NCI-H1105 treated with DMSO at 0.1 percent for 48 hours (cell line): ENCODE results near the gene ZNF135.

ENCODE experiments used
- DNase-seq: peaks from one replicate; lab custom pipeline; 2025; lab: John Stamatoyannopoulos, UW

Gene ZNF135

DNA sequence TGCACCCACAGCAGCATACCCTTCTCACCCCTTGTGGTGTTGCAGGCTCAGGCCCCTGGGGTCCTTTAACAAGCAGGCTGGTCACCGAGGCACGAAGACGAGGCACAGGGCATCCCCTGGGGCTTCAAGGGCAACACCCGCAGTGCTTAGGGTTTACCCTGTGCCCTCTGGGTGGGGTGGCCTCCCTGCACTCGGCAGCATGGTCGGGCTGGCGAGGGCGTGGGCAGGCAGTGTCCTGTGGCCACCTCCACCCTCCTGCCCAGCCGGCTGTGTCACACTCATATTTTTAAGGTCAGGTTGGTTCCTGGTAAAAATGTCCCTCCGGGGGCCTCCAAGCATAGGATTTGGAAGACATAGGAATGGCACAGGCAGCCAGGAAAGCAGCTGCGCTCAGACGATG, 11.4 kb upstream of the ZNF135 start:
- DNase-seq: no peak

DNA sequence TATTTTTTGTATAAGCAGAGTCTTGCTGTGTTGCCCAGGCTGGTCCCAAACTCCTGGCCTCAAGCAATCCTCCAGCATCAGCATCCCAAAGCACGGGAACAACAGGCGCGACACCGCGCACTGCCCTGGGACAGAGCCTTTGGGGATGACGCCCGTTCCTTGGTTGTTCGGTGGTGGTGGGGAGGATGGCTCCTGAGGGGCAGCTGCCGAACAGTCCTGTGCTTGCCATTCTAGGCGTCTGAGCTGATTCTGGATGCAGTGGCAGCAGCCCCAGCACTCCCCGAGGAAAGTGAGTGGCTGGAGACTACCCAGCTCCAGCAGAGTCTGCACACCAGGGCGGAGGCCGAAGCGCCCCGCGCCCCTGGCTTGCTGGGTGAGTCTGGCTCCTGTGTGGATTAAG, 6.8 kb upstream of the ZNF135 start:
- no peak for DNase-seq

DNA sequence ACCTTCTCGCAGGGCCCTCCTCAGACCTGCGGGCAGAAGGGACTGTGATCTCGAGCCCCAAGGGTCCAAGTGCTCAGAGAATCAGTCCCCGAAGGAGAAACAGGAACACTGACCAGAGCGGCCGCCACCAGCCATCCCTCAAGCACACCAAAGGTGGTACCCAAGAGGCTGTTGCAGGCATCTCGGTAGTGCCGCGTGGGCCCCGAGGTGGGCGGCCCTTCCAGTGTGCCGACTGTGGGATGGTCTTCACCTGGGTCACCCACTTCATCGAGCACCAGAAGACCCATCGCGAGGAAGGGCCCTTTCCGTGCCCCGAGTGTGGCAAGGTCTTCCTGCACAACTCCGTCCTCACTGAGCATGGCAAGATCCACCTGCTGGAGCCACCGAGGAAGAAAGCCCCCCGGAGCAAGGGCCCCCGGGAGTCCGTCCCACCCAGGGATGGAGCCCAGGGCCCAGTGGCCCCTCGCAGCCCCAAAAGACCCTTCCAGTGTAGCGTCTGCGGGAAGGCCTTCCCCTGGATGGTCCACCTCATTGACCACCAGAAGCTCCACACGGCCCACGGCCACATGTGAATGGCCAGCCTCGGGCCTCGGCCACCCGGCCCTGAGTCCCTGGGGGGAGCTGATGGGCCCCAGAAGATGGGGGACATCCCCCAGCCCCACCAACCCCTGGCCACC, 5.5 kb upstream of the ZNF135 start:
- DNase-seq: no peak

DNA sequence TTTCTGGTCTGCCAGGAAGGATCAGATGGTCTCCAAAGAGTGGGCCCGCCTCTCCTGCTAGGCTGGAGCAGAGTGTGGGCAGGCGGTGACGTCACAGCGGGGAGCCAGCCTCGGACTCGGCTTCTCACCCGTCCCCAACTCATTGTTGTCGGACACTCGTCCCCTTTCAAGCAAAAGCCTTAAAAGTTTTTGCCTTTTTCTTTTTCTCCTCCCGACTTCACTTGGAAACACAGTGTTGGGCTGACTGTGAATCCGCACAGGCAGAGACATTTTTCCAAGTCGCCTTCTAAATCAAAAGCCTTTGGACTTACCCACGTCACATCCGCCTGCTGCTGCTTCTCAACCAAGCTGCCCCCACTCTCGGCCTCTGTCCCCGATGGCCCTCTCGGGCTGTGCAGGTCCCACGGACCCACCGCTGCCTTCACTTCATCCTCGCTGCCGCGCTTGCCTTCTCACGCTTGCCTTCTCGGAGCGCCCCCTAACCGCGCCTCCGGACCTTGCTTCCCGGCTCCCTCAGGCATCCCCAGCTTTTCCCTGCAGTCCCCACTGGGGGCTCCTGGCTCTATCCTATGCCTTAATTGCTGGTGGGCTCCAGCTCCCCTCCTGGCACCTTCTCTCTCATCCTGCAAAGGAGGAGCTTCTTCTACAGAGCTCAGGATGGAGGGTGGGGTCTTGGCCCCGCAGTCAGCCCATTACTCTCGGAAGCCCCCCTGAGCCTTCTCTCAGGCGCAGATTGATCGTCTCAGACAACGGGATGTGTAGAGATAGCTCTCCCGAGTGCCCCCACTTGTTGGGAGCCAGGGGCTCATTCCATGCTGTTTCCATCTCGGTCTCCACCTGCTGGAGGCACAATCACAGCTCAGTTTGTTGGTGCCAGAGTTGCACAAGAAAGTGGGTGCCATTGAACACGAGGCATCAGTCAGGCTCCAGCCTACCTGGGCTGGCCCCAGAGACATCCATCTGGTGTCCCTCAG, 3.9 kb upstream of the ZNF135 start:
- DNase-seq: no peak

DNA sequence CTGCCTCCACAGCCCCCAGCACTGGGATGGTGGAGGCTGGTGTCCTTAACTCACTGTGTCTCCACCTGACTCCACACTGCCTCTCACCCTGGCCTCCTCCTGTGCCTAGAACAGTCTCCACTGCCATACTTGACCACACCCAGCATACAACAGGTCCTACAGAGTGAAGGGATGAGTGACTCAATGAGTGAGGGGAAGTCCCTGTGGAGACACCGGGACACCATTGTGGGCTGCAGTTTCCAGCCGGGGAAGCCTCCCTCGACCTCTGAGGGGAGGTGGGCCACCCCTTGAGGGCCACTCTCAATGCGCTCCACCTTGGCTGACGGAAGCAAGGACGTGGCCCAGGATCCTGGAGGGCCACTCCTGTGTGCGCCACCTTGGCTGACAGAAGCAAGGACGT, 2.8 kb upstream of the ZNF135 start:
- DNase-seq: no peak

DNA sequence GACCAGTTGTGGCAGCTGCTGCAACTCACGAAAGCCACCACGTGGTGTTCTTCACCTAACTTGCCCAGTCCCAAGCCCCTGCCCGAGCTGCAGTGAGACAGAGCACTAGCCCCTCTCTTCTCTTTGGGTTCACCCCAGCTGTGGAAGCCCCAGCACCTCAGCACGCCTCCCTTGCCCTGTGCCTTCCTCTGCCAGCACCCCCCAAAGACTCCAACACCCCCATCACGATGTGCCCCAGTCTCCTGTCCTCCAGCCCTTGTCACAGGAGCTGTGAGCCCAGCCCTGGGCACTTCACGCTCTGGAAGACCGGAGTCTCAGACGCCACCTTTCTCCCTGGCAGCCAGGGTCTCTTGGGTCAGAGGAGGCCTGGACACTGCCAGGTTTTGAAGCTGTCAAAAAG, 2.2 kb upstream of the ZNF135 start:
- no peak for DNase-seq

DNA sequence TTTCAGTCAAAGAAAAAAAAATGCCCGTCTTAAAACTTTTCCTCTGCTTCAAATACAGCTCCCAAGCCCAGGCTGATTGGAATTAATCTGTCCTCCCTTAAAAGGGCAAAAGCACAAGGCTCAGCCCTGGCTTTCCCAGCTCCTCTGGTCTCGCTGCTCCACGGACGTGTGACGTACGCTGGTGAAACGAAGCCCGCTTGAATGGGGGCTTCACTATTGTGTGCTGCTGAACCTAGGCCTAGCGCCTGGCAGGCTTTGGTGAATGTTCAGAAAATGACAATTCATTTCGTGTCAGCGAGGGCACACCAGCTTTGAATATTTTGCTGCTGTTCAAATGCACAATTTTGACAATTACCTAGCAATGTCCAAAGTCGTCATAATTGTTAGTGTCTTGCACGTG, 615 bp upstream of the ZNF135 start:
- no peak for DNase-seq

DNA sequence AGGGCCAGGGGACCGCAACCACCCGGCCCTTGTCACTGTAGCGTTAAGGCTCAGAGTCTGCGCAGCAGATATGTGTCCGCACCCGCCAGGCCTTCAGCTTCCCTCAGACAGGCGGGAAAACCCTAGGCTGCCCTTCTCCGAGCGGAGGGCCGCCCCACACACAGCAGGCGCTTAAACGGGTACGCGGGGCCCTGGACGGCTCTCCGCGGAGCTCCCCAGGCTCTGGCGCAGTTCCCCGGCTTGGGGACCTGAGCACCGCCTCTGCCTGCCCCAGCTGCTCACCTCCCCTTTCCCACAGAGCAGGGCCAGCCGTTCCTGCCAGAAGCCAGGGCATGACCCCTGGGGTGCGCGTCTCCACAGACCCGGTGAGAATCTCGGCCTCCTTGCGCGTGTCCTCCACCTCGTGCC, 593 bp downstream of the ZNF135 start:
- no peak for DNase-seq

DNA sequence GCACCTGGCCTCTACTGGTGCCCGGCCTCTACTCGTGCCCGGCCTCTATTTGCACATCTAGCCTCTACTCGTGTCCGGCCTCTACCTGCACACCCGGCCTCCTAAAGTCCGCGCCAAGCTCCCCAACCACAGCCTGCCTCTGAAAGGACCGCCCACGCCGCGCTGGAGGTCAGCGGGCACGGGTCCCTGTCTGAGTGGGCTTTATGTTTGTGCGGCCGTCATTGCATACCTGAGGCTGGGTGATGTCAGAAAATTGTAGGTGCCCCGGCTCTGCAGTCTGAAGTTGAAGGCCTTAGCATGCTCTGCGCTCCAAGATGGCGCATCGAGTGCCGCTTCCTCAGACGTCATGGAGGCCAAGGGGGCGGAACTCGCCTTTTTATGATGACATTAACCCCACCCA, 1.1 kb downstream of the ZNF135 start:
- no peak for DNase-seq

DNA sequence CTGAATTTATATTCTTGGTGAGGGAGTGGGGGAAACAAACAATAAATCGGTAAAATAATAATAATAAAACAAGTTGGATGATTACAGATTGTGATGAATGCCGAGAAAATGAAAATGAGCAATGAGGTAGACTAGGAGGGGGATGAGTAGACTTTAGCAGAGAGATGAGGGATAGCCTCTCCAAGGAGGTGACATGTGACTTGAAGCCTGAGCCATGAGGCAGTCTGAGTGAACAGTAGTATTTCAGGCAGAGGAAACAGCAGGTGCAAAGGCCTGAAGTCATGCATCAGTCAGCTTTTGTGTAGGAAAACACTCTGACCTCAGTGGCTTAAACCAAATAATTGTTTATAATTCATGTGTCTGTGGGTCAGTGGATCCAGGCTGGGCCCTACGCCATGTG, 4.6 kb downstream of the ZNF135 start:
- no peak for DNase-seq

DNA sequence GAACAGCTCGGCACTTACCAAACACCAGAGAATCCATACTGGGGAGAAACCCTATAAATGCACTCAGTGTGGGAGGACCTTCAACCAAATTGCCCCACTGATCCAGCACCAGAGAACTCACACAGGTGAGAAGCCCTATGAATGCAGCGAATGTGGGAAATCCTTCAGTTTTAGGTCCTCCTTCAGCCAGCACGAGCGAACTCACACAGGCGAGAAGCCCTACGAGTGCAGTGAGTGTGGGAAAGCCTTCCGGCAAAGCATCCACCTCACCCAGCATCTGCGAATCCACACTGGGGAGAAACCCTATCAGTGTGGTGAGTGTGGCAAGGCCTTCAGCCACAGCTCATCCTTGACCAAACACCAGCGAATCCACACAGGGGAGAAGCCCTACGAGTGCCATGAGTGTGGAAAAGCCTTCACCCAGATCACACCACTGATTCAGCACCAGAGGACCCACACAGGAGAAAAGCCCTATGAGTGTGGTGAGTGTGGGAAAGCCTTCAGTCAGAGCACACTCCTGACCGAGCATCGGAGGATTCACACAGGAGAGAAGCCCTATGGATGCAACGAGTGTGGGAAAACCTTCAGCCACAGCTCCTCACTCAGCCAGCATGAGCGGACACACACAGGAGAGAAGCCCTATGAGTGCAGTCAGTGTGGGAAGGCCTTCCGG, 8.3 kb downstream of the ZNF135 start:
- no peak for DNase-seq

DNA sequence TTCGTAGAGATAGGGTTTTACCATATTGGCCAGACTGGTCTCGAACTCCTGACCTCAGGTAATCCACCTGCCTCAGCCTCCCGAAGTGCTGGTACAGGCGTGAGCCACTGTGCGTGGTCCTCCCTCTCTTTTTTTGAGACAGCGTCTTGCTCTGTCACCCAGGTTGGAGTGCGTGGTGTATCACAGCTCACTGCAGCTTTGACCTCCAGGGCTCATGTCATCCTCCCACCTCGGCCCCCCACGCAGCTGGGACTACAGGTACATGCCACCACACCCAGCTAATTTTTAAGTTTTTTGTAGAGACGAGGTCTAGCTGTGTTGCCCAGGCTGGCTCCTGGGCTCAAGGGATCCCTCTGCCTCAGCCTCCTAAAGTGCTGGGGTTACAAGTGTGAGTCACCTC, 20.7 kb downstream of the ZNF135 start:
- no peak for DNase-seq

DNA sequence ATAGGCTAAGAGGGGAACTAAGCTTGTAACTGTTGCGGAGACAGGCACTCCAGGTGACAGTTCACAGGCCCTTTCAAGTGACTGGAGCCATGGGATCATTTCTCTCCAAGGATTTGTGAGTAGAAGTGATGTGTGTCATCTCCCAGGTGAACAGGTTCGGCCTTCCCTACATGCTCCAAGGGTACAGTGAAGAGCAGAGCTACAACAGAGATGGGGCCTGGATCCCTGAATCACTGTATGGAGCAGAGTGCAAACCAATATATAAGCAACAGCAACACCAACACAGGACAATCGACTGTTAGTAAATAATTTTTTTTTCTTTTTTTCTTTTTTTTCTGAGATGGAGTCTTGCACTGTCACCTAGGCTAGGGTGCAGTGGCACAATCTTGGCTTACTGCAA, 23.9 kb downstream of the ZNF135 start:
- DNase-seq: no peak

DNA sequence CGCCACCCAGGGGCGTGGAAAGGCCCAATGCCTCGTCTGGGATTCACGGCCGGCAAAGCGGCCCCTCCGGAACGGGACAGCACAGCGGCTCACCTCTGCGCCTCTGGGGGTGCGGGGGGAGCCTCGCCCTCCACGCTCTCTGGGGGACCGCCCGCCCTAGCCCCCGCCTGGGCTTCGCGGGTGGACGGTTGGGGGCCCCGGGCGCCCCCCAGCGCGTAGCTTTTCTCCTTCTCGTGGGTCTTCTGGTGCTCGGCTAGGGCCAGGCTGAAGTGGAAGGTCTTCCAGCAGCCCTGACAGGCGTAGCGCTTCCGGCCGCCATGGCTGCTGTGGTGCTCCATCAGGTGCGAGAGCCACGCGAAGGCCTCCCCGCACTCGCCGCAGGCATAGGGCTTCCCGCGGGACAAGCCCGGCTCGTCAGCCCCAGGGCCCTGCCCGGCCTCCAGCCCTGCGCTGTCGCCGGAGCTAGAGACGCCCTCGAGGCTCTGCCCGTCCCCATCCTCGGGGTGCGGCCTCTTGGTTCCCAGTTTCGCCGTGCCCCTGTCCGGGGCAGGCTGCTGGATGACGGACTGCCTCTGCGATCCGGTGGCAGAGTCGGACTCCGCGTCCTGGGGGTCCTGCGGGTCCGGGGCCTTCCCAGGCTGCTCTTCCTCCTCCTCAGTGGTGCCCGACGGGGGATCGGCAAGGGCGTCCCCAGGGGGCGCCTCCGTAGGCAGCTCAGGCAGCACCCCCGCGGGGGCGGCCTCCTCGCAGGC, 25.7 kb downstream of the ZNF135 start:
- DNase-seq: no peak

DNA sequence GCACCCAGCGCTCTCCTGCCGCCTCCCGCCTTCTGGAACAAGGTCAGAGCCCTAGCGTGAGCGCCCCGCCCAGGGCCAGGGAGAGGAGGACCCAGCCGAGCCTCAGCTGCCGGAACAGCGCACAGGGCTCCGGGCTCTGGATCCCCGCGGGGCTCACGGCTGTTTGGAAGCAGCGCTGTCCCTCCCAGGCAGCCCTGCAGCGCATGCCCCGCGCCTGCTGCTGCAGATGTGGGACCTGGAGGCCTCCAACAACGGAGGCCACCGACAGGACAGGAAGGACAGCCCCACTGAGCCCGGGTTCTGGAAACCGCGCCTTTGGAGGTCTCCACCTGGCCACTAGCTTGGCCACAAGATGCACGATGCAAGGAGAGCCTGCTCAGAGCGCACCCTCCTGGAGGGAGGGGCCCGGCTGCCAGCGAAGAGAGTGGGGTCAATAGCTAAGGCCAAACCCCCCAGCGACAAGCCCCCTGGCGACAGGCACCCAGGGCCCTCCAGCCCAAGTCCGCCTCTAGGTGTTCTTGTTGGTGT, 26.3 kb downstream of the ZNF135 start:
- DNase-seq: no peak

DNA sequence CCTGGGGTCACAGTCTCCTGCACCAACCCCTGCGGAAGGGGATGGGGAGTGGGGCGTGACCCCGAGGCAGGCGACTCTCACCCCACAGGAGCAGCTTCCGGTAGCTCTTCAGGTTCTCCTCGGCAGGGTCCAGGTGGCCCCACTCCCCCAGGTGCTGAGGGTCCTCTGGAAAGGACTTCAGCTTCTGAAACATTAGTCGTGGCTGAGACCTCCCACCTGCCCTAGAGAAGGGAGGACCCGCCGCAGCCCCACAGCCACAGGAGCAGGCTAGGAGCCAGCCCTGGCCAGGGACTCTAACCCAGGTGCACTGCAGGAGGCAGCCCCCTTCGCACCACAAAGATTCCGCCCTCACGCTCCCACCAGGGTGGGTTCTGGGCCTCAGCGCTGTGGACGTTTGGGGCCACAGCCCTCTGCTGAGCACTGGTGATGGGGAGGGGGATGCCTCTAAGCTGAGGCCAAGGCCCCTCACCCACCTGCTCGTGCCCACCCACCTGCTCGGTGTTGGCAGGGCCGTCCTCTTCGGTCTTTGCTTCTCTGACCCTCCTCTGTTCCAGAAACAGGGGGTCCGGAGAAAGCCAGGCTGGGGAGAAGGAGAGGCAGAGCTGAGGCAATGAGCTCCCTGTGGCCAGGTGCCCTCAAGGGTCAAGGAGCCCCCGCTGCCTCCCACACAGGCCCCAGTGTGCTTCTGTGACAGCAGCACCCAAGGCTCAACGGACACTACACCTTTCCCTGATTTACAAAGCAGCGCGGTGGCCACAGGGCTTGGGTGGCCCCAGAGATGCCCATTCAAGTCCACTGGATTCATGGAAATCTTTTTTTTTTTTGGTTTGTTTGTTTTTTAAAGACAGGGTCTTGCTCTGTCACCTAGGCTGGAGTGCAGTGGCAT, 28.0 kb downstream of the ZNF135 start:
- DNase-seq: no peak

DNA sequence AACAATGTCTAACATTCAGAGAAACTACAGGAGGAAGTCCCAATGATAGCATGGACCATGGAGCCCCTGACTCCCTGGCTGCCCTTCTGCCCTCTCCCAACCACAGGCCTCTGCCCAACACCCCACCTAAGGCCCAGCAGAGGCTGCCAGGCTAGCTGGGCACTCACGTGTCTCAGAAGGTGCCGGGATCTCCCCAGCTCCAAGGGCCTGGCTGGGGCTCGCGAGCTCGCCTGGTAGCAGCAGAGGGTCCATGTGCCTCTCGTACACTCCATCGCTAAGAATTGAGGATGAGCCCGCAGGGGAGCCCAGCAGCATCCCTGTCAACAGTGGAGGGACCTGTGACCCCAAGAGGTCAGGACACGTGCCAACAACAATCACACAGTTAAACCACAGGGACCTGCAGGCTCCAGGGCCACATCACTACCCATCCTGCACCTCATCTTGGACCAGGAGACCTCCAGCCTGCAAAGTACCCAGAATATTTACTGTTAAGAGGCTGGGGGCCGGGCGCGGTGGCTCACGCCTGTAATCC, 29.5 kb downstream of the ZNF135 start:
- no peak for DNase-seq

DNA sequence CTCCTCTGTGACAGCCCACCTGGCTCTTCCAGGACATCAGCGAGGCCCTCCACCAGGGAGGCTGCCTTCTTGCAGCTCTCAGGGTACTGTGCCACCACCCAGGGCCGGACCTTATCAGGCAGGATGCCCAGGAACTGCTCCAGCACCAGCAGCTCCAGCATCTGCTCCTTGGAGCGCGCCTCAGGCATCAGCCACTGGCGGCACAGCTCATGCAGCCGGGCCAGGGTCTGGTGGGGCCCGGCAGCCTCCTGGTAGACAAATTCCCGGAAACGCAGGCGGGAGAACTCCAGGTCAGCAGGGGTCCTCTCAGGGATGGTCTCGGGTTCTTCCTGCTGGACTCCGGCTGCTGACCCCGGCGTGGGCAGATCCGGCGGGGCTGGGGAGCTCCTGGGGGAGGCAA, 30.8 kb downstream of the ZNF135 start:
- no peak for DNase-seq

DNA sequence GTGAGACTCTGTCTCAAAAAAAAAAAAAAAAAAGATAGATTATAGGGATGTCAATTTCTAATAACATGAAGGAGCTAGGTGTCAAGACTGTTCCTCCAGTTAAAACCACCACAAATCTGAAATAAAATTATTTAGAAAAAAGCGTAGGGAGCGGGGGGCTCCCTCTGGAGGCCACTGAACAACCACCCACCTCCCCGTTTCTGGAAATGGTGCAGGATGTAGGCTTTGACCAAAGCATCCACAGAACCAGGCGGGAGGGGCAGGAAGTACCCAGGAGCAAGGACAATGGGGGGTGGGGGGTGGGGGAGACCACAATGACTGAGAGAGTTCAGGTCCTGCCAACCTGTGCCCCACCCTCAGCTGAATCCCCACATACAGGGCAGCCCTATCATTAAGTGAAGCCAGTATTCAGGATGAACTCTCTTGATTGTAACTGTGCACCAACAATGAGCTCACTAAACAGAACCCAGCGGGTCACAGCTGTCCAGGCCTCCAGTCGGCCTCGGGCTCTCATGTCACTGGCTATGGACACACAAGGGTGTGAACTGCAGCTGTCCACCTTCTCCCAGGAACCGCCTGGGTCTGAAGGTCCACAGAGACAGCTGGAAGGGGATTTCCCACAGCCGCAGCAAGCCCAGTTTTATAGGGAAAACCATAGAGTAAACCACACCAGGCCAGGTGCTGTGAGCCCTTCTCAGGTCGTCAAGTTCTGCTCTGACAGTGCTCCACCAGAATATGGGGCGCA, 32.3 kb downstream of the ZNF135 start:
- no peak for DNase-seq

DNA sequence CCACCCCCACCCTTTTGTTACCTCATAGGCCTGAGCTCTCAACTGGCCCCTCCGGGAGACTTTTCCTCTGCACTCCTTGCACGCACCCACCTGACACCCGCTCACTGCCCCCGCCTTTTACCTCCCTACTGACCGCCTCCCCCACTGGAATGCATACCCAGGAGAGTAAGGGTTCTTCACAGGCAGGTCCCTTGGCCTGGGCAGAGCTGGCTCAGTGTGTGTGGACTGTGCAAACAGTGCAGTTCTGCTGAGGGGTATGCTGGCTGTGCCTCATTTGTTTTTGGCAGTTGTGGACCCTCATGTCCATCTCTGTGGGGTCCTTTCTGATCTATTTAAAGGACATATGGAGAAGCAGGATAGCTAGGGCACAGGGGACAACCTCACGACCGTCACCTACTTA, 34.0 kb downstream of the ZNF135 start:
- DNase-seq: no peak
